Liver (tissue), 9 donors: ENCODE measurements around the gene TMEM140. TPM values are rescaled to one million over a fixed set of nuclear protein-coding genes. Genes with fewer than 3 reads are reported as not detected.

Source experiments
- DNase-seq: peaks from one replicate; pipeline ENCODE4 v3.0.0-alpha.2; 2017; ENCODE audit warnings: low spot score
- H3K27ac ChIP-seq, 2 donors: one replicate each; pipeline ENCODE4 v1.7.0; 2013; ENCODE audit warnings: inconsistent platforms in 2 of 2, low read length in 2 of 2, control low read depth in 1 of 2, low read depth in 1 of 2, mild to moderate bottlenecking in 1 of 2
- H3K27me3 ChIP-seq, 4 donors: one replicate each; pipeline versions ENCODE4 v1.6.1 to v1.7.0; 2013; ENCODE audit warnings: low read length in 3 of 4, inconsistent platforms in 1 of 4, mild to moderate bottlenecking in 1 of 4, moderate library complexity in 1 of 4; ENCODE audit not compliant: control insufficient read depth in 4 of 4, insufficient read depth in 4 of 4
- H3K36me3 ChIP-seq, 4 donors: one replicate each; pipeline versions ENCODE4 v1.6.1 to v1.7.0; 2013; ENCODE audit warnings: low read length in 3 of 4, mild to moderate bottlenecking in 3 of 4, low read depth in 1 of 4, moderate library complexity in 1 of 4; ENCODE audit not compliant: control insufficient read depth in 4 of 4, insufficient read depth in 3 of 4
- H3K4me1 ChIP-seq, 4 donors: one replicate each; pipeline versions ENCODE4 v1.6.1 to v1.7.0; 2013; ENCODE audit warnings: low read length in 3 of 4, mild to moderate bottlenecking in 3 of 4, moderate library complexity in 1 of 4; ENCODE audit not compliant: control insufficient read depth in 4 of 4, insufficient read depth in 4 of 4
- H3K4me3 ChIP-seq, 3 donors: one replicate each; pipeline versions ENCODE4 v1.6.1 to v1.7.0; 2013; ENCODE audit warnings: low read length in 3 of 3, control low read depth in 1 of 3, low read depth in 1 of 3, mild to moderate bottlenecking in 1 of 3
- H3K9ac ChIP-seq, 2 donors: one replicate each; pipeline ENCODE4 v1.7.0; 2013; ENCODE audit warnings: low read length in 2 of 2, mild to moderate bottlenecking in 2 of 2, moderate library complexity in 2 of 2, control low read depth in 1 of 2, low read depth in 1 of 2
- H3K9me3 ChIP-seq, 4 donors: one replicate each; pipeline versions ENCODE4 v1.6.1 to v1.7.0; 2013; ENCODE audit warnings: low read length in 3 of 4; ENCODE audit not compliant: control insufficient read depth in 4 of 4
- ATF3 ChIP-seq: IDR thresholded peaks from 2 replicates; pipeline ENCODE4 v1.6.1; 2016; ENCODE audit warnings: antibody characterized with exemption
- CTCF ChIP-seq: fragments of 150-350 bp; IDR thresholded peaks from 2 replicates; pipeline ENCODE4 v1.5.1; 2017; ENCODE audit warnings: improper control_type of control experiment, low read depth, low read length; ENCODE audit not compliant: missing input control
- GABPA ChIP-seq, 2 donors: IDR thresholded peaks in 1 of 2; conservative IDR thresholded peaks in 1 of 2; 2 replicates each; pipeline ENCODE4 v1.6.1; 2016; ENCODE audit warnings: antibody characterized with exemption in 2 of 2, mild to moderate bottlenecking in 1 of 2, moderate library complexity in 1 of 2
- MAX ChIP-seq: IDR thresholded peaks from 2 replicates; pipeline ENCODE4 v1.6.1; 2016; ENCODE audit warnings: antibody characterized with exemption
- NR2F2 ChIP-seq: IDR thresholded peaks from 2 replicates; pipeline ENCODE4 v1.6.1; 2016; ENCODE audit warnings: antibody characterized with exemption
- RAD21 ChIP-seq, 2 donors: IDR thresholded peaks; 2 replicates each; pipeline ENCODE4 v1.6.1; 2016; ENCODE audit warnings: antibody characterized with exemption in 2 of 2, mild to moderate bottlenecking in 2 of 2
- REST ChIP-seq: IDR thresholded peaks from 2 replicates; pipeline ENCODE4 v1.6.1; 2016; ENCODE audit warnings: antibody characterized with exemption, mild to moderate bottlenecking
- WGBS: extraction: QIAGEN DNeasy Blood & Tissue Kit; methylation state at CpG from one replicate; pipeline ENCODE4 v1.1.7; 2013; 5-methylcytosine and 5-hydroxymethylcytosine counted together
- polyA plus RNA-seq, 2 donors: library from polyadenylated mRNA; stranded (reverse) in 1 of 2; unstranded in 1 of 2; fragments of 200-250 nt in 1 of 2; fragments of >200 nt in 1 of 2; fragmentation: Nextera tagmentation in 1 of 2; extraction: Ambion mirVana in 1 of 2; gene quantifications; one replicate each; pipeline versions ENCODE4 v1.2.1 to v1.2.3, GENCODE V29; 2013 to 2015
- total RNA-seq, 2 donors: library from RNA; depleted of rRNA; stranded (reverse); fragments of >200 nt; gene quantifications; one replicate each; pipeline ENCODE4 v1.2.3, GENCODE V29; 2014
- donor health status: healthy.
- donor health status: healthy.
- donor health status: healthy.
- donor health status: healthy.
- donor health status: healthy.

Gene TMEM140
- total and polyA plus RNA-seq, 4 donors = 22.3 to 34.3 (median 25.9) TPM

GRCh38 chr7:135204341-135204749 lies 56.5 kb downstream of the TMEM140 start:
- no peak overlapping the region for H3K27ac ChIP-seq
- no peaks in the 10 kb centered on the region for H3K9me3 ChIP-seq
- 79% methylated on average over 6 of the region's 6 CpGs for WGBS
- H3K9ac ChIP-seq = no peak overlapping the region
- no peak for DNase-seq
- H3K4me1 ChIP-seq = peaks cover 0 to 14% (median 7%) of the 10 kb centered on the region in 4 donors
- no peaks in the 10 kb centered on the region for H3K27me3 ChIP-seq
- H3K4me3 ChIP-seq = no peak overlapping the region
- TF ChIP-seq NR2F2 (peak; percentile 64), CTCF (no peak)
- H3K36me3 ChIP-seq = peaks cover 0 to 43% (median 25%) of the 10 kb centered on the region in 4 donors

- WGBS = 93% methylated on average over 5 of the region's 5 CpGs
- Histone ChIP-seq H3K4me3 (no peak overlapping the region), H3K36me3 (peaks cover 0 to 40% (median 23%) of the 10 kb centered on the region in 4 donors), H3K27me3 (no peaks in the 10 kb centered on the region), H3K27ac (no peak overlapping the region), H3K9ac (no peak overlapping the region), H3K9me3 (no peaks in the 10 kb centered on the region), H3K4me1 (peaks cover 0 to 18% (median 11%) of the 10 kb centered on the region in 4 donors)
- TF ChIP-seq NR2F2 (no peak), ATF3 (no peak), CTCF (no peak)
- DNase-seq = no peak
Observed at GRCh38 chr7:135204876-135205275, 57.0 kb downstream of the TMEM140 start.

- 96% methylated on average over 8 of the region's 8 CpGs for WGBS
- Histone ChIP-seq H3K9me3 (no peaks in the 10 kb centered on the region), H3K27me3 (no peaks in the 10 kb centered on the region), H3K27ac (no peak overlapping the region), H3K36me3 (peaks cover 0 to 34% (median 20%) of the 10 kb centered on the region in 4 donors), H3K4me1 (peaks cover 0 to 24% (median 16%) of the 10 kb centered on the region in 4 donors), H3K4me3 (no peak overlapping the region), H3K9ac (no peak overlapping the region)
- DNase-seq = no peak
- TF ChIP-seq NR2F2 = no peak
- TF ChIP-seq REST = no peak
- no peak for TF ChIP-seq RAD21 (IDR thresholded peaks at IDR 0.05)
- no peak for TF ChIP-seq MAX
- TF ChIP-seq GABPA (IDR thresholded peaks at IDR 0.05 in 1 of 2, conservative IDR thresholded peaks at IDR 0.05 in 1 of 2) = no peak
Observed at GRCh38 chr7:135205850-135206249, 58.0 kb downstream of the TMEM140 start.
